GM18951 (cell line): ENCODE measurements around the gene ZNF420.
A peak's percentile ranks its signal among the peaks of the same experiment; 100 is the strongest.
"Not testable (repeated sequence)": the region's sequence is repeated elsewhere in the genome, so short reads cannot be mapped to it uniquely, and the experiment has no call there.

Source experiments
- POLR2A ChIP-seq: IDR thresholded peaks from 4 replicates; pipeline ENCODE4 v1.6.1; 2011; ENCODE audit warnings: mild to moderate bottlenecking; ENCODE audit not compliant: insufficient read length, insufficient read depth; ENCODE audit errors: extremely low read depth
- in situ Hi-C: fragments of 300-500 bp; cut with MboI; formaldehyde crosslinking; loops from one replicate; pipeline ENCODE4 v1.12.0; 2022; ENCODE audit warnings: low sequenced_read_pairs, mixed read lengths, inconsistent platforms; ENCODE audit not compliant: unreplicated experiment

The ZNF420 gene

DNA sequence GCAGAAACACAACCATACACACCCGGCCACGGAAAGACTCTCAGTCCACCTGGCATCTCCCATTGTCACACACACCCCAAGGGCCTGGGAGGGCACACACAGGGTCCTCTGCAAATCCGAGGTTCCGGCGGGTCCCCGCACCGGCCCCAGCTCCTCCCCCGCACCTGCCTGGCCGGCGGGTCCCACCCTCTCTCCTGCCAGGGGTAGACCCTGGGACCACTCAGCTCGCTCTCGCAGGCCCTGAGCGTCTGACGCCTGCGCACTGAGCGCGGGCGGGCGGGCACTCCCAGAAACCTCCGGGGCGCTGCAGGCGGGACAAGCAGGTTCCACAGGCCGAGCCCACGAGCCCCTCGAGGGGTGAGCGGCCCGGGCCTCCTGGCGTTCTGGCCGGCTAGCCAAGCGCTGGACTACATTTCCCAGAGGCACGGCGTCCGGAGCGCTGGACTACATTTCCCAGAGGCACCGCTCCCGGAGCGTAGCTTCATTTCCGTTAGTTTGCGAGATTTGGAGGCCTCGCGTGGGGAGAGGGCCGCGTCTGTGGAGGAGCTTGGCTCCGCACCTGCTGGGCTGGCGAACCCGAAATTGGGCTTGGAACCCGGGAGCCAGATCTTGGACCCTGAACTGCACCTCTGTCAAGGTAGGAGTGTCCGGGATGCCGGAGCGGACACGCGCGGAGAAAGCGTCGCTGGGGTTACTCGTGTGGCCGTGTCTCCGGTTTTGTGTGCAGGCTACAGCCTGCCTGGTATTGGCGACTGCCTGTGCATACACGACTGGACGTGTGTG lies at the start of gene ZNF420:
Gene ZNF420, plus strand, starts transcription at position 500 of the 783 bp plus-strand sequence. CDS start 10,686 bp downstream, outside the sequence.
- TF ChIP-seq POLR2A = peak; percentile 84
- in situ Hi-C loops = no loop called here

DNA sequence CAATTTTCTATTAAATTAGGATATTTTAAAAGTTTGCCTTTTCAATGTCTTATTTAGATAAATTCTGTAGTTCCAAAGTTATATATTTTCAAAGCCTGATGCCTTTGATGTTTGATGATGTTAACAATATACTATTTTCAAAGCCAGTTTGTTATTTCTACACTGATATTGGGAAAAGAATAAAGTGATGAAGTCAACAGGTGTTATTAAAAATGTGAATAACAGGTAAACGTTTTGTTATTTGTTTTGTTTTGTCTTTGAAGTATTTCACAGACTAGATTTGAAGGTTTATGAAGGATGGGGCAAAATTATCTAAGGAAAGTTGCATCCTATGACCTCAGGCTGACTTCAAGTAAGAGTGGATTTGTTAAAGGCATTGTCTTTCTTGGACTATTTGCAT lies 33.1 kb upstream of the ZNF420 start:
- TF ChIP-seq POLR2A = no peak
- in situ Hi-C loops = no loop called here

GRCh38 chr19:37055330-37055729 lies 22.9 kb upstream of the ZNF420 start:
- in situ Hi-C loops = no loop called here
- TF ChIP-seq POLR2A = no peak

- in situ Hi-C loops = no loop called here
- TF ChIP-seq POLR2A = no peak
Measured at GRCh38 chr19:37056776-37057175, 21.5 kb upstream of the ZNF420 start.

GRCh38 chr19:37059142-37059541 lies 19.1 kb upstream of the ZNF420 start:
- in situ Hi-C loops = no loop called here
- TF ChIP-seq POLR2A = no peak

DNA sequence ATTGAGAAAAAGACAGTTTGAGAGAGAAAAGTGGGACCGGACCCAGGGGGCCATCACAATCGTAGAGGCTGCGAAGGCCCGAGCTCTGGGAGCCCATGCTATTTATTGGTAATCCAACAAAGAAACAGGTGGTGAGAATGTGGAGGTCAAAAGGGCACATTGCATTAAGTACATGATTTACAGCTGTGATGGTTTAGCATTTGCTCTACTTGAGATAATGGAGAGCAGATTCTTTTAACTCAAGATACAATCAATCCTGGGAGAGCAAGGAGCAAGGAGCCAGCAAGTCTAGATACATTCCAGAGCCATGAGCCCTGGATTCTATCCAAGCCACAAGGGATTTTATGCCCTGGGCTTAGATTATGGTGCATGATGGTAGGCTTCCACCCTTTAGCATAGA lies 13.3 kb upstream of the ZNF420 start:
- in situ Hi-C loops = not testable (repeated sequence)

DNA sequence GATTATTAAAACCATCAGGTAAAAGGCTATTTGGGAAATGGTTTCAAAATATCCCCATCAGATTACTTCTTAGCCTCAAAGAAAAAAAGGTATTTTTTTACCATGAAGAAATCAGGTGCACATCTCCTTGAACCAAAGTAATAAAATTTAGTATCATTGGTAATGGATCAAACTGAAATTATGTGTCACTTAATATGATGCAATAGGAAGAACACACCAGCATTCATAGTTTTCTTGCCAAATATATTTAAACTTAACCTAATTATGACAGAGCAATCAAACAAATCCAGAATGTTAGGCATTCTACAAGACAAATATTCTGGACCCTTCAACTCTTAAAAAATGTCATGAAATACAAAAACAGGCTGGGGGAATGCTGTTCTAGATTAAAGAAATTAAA lies 4.1 kb upstream of the ZNF420 start:
- no peak for TF ChIP-seq POLR2A
- in situ Hi-C loops = no loop called here

- no peak for TF ChIP-seq POLR2A
- in situ Hi-C loops = no loop called here
Measured at GRCh38 chr19:37074819-37075362, 3.3 kb upstream of the ZNF420 start.

DNA sequence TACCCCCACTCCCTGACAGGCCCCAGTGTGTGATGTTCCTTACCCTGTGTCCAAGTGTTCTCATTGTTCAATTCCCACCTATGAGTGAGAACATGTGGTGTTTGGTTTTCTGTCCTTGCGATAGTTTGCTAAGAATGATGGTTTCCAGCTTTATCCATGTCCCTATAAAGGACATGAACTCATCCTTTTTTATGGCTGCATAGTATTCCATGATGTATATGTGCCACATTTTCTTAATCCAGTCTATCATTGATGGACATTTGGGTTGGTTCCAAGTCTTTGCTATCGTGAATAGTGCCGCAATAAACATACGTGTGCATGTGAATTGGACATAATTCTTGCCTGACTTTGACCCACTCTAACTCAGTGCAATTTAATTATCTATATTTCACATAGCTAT lies 1.7 kb upstream of the ZNF420 start:
- in situ Hi-C loops = not testable (repeated sequence)

GRCh38 chr19:37077501-37077933 lies 716 bp upstream of the ZNF420 start:
- in situ Hi-C loops = no loop called here

GRCh38 chr19:37078717-37079032 lies 442 bp downstream of the ZNF420 start:
- no peak for TF ChIP-seq POLR2A
- in situ Hi-C loops = no loop called here

More at GRCh38 chr19:37077501-37077933, 716 bp upstream of the ZNF420 start:
- TF ChIP-seq POLR2A = no peak

DNA sequence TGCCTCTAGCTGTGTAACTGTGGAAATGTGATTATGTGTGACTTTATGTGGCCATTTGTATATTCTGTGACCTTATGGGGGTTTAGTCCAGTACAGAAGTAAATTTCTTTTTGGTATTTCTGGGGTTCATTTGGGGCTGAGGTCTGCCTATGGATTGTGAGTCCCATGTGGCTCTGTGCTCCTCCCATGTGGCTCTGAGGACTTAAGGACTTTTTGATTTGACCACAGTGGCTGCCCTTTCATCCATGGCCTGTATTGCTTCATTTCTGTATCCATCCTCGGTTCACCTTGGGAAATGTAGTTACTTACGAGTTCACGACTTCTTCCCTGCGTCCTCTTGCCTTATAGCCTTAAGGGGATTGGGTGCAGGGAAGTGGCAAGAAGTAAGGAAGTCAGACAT lies 1.0 kb downstream of the ZNF420 start:
- in situ Hi-C loops = no loop called here
- no peak for TF ChIP-seq POLR2A

GRCh38 chr19:37082307-37082706 lies 4.1 kb downstream of the ZNF420 start:
- TF ChIP-seq POLR2A = no peak
- in situ Hi-C loops = no loop called here

DNA sequence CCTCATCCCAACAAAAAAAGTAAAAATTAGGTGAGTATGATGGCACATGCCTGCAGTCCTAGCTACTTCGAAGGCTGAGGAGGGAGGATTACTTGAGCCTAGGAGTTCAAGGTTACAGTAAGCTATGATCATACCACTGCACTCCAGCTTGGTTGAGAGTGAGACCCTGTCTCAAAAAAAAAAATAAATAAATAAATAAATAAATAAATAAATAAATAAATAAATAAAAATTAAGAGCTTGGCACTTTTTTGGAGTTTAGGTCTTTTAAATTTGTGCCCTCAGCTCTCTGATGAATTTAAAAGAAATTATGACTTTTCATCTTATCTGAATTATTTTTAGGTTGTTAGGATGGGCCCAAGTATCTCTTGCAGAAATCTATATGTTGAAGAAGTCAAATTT lies 8.9 kb downstream of the ZNF420 start:
- TF ChIP-seq POLR2A = no peak
- in situ Hi-C loops = no loop called here

DNA sequence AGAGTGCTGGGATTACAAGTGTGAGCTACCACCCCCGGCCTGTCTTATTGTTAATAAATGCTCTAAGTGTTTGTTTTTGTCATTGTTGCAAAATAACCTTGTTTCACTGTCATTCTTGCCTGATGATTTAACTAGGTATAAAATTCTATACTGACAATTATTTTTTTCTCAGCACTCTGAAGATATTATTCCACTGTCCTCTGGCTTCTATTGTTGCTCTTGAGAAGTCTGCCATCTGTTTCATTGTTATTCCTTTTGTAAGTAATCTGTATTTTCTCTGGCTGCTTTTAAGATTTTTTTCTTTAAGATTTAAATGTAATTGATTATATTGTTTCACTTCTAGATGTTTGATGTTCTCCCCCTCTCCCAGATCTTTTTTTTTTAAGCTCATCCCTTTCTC lies 17.6 kb downstream of the ZNF420 start:
- TF ChIP-seq POLR2A = no peak
- in situ Hi-C loops = no loop called here

DNA sequence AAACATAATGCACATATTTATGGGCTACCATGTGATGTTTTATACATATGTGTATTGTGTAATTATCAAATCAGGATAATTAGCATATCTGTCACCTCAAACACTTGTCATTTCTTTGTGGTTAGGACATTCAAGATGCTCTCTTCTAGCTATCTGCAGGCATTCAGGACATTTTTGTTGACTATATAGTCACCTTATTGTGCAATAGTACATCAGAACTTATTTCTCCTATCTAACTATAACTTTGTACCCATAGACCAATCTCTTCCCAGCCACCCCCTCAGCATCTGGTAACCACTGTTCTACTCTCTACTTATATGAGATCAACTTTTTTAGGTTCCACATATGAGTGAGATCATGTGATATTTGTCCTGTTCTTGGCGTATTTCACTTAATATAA lies 20.3 kb downstream of the ZNF420 start:
- in situ Hi-C loops = no loop called here
- TF ChIP-seq POLR2A = no peak

DNA sequence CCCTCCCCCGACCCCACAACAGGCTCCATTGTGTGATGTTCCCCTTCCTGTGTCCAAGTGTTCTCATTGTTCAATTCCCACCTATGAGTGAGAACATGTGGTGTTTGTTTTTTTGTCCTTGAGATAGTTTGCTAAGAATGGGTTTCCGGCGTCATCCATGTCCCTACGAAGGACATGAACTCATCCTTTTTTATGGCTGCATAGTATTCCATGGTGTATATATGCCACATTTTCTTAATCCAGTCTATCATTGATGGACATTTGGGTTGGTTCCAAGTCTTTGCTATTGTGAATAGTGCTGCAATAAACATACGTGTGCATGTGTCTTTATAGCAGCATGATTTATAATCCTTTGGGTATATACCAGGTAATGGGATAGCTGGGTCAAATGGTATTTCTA lies 25.9 kb downstream of the ZNF420 start:
- in situ Hi-C loops = not testable (repeated sequence)

DNA sequence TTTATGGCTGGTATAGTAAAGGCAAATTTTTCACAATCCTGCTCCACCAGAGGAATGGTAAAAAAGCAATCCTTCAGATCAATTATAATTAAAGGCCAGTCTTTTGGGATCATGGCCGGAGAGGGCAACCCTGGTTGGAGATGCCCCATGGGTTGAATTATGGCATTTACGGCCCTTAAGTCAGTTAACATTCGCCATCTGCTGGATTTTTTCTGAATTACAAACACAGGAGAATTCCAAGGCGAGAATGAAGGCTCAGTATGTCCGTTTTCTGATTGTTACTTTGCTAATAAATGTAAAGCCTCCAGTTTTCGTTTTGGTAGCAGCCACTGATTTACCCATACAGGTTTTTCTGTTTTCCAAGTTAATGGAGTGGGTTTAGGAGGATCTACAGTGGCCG lies 33.5 kb downstream of the ZNF420 start:
- in situ Hi-C loops = not testable (repeated sequence)
